AG09319 (cell line): Measurements from ENCODE around the gene TCF4.

Experiments used
- DNase-seq: peaks from one replicate; pipeline ENCODE4 v3.0.0-alpha.2; 2010; ENCODE audit warnings: low read depth; ENCODE audit errors: extremely low read depth
- CTCF ChIP-seq: IDR thresholded peaks from 2 replicates; pipeline ENCODE4 v1.5.1; 2011; ENCODE audit warnings: low read depth, mild to moderate bottlenecking, inconsistent platforms, low read length, moderate library complexity

TCF4 gene

DNA sequence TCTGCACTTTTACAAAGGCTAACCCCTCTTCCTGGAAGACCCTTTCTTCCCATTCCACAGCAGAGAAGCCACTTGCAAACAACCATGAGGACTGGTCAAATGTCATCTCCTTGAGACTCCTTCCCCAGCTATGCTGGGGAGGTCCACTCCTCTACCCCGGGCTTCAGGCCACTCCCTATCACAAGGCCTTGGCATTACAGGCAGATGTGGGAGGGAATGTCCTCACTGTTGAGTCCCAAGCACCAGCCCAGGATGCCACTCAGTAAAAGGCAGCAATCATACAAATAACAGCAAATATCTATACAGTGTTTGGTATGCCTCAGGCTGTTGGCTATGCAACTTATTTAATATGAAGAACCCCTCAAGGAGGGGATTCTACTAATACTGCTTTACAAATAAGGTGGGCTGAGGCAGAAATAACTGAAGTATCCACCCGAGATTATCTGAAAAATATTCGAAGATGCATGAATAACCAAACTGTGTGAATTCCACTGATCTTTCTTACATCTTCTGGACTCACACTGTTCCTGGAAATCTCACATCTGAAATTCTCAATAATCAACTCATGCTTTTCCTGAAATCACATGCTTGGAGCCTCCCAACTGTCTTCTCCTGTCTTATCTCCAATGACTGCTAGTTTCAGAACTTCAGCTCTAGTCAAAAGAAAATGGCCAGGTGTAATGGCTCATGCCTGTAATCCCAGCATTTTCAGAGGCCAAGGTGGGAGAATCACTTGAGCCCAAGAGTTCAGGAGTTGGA lies 226.3 kb downstream of the TCF4 start:
- no peak for DNase-seq
- no peak for TF ChIP-seq CTCF

- no peak for TF ChIP-seq CTCF
- no peak for DNase-seq
These were observed 227.9 kb downstream of the TCF4 start for GRCh38 chr18:55360061-55360460.

GRCh38 chr18:55356815-55357214 lies 231.2 kb downstream of the TCF4 start:
- no peak for TF ChIP-seq CTCF
- DNase-seq, result no peak

GRCh38 chr18:55355223-55355622 lies 232.8 kb downstream of the TCF4 start:
- no peak for DNase-seq
- TF ChIP-seq CTCF, result no peak

DNA sequence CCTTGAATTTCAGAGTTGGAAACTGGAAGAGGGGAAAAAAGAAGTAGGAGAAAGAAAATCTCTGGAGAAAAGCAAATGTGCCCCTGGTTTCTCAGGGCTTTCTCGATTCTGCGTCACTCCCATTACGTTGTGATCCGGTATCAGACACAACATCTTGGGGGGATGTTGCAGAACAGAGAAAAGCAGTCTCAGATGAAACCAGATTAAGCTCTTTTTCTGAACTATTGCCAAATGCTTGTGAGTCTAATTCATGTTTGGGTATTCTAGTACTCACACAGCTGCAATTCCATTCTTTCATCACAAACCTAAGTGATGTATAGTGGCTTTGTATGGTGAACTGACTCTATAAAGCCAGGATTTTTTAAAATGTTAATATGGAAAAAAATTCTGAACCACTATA lies 233.2 kb downstream of the TCF4 start:
- DNase-seq, result no peak
- no peak for TF ChIP-seq CTCF

DNA sequence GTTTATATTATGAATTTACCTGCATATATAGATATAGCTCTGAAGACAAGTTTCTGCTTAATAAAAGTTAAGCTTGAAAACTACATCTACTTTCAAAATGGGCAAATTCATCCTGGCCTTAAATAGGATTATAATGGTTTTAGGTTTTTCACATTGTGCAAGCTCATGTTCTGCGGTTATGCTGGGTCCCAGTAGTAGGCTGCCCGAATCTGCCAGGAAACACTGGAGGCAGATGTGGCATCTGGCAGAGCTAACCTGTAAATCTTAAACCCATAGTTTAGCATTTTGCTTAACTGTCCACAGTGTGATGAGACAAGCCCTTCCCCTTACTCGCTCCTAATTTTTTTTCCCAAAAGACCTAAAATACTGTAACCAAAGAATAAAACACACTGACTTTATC lies 234.2 kb downstream of the TCF4 start:
- DNase-seq, result no peak
- TF ChIP-seq CTCF, result no peak

GRCh38 chr18:55353391-55353790 lies 234.6 kb downstream of the TCF4 start:
- DNase-seq, result no peak
- TF ChIP-seq CTCF, result no peak
